HepG2 (cell line): ENCODE data around the gene EIF4E1B. TPM values are rescaled to one million over a fixed set of nuclear protein-coding genes. Genes with fewer than 3 reads are reported as not detected.

Experiments used
- ATAC-seq: fragments of 200-7000 bp; cut with Tn5 transposase; 3 replicates; pipeline ENCODE4 v1.9.1; 2020; ENCODE audit warnings: mild to moderate bottlenecking, moderate library complexity
- BruUV-seq: library from RNA; stranded (reverse); fragments of 400-500 nt; replicated peaks from 2 replicates; lab custom pipeline; 2021; lab: Mats Ljungman, UMichigan
- CTCF ChIA-PET: fragments of 300-600 bp; formaldehyde crosslinking; extraction: SDS; loops from one replicate; lab custom pipeline; 2021; ENCODE audit warnings: low total read pairs, inconsistent platforms, low intra/inter-chr PET ratio; lab: Yijun Ruan, JAX
- POLR2A ChIA-PET: fragments of 350-600 bp; sonication (Branson Sonifier 250); formaldehyde crosslinking; loops from one replicate; lab custom pipeline; 2020; ENCODE audit warnings: antibody characterized with exemption, inconsistent platforms; lab: Yijun Ruan, JAX
- DNase-seq: peaks from one replicate; pipeline ENCODE4 v3.0.0-alpha.2; 2015; ENCODE audit warnings: low spot score
- FAIRE-seq: peaks from 3 replicates; lab custom pipeline; 2011; peaks lifted over from hg19 to GRCh38; lab: Jason Lieb, UNC
- H2AFZ ChIP-seq: one replicate; pipeline ENCODE4 v1.6.1; 2011; ENCODE audit warnings: low read length, inconsistent platforms
- H3K27ac ChIP-seq: fragments of 300-600 bp; 3 replicates; pipeline ENCODE4 v1.8.0; 2011; ENCODE audit warnings: mixed run types, mild to moderate bottlenecking, mixed read lengths, low read length, inconsistent platforms; ENCODE audit not compliant: insufficient read depth; ENCODE audit errors: extremely low read length
- H3K27me3 ChIP-seq, 2 experiments: fragments of 200-600 bp in 1 of 2; 2 replicates in 1 of 2; 3 replicates in 1 of 2; pipeline versions ENCODE4 v1.6.0 to v1.8.0; 2011; ENCODE audit warnings: low read length in 2 of 2, mild to moderate bottlenecking in 2 of 2, moderate library complexity in 2 of 2, inconsistent platforms in 1 of 2; ENCODE audit not compliant: insufficient read depth in 2 of 2, control insufficient read depth in 1 of 2
- H3K36me3 ChIP-seq, 2 experiments: fragments of 200-600 bp in 1 of 2; replicated peaks in 1 of 2; 2 replicates in 1 of 2; 3 replicates in 1 of 2; pipeline versions ENCODE4 v1.5.1 to v1.8.0; 2011; ENCODE audit warnings: low read length in 2 of 2, inconsistent platforms in 1 of 2; ENCODE audit not compliant: insufficient read depth in 2 of 2, control insufficient read depth in 1 of 2
- H3K4me1 ChIP-seq: 2 replicates; pipeline ENCODE4 v1.5.1; 2012; ENCODE audit warnings: low read length, inconsistent platforms; ENCODE audit not compliant: insufficient read depth
- H3K4me2 ChIP-seq: 2 replicates; pipeline ENCODE4 v1.6.0; 2011; ENCODE audit warnings: low read depth, low read length, inconsistent platforms
- H3K4me3 ChIP-seq, 3 experiments: fragments of 200-600 bp in 1 of 3; sonication (generic), shearing (Covaris generic) in 1 of 3; replicated peaks in 1 of 3; 2 replicates each; pipeline ENCODE4 v1.5.1; 2011 to 2016; ENCODE audit warnings: low read length in 3 of 3, inconsistent platforms in 2 of 3, low read depth in 2 of 3, mild to moderate bottlenecking in 2 of 3, control low read depth in 1 of 3, mixed read lengths in 1 of 3; ENCODE audit not compliant: insufficient read depth in 1 of 3
- H3K79me2 ChIP-seq: one replicate; pipeline ENCODE4 v1.6.1; 2011; ENCODE audit warnings: low read length, inconsistent platforms; ENCODE audit not compliant: insufficient read depth
- H3K9ac ChIP-seq: 2 replicates; pipeline ENCODE4 v1.6.0; 2011; ENCODE audit warnings: mild to moderate bottlenecking, low read depth, low read length, inconsistent platforms; ENCODE audit not compliant: insufficient read depth
- H3K9me3 ChIP-seq: 2 replicates; pipeline ENCODE4 v1.5.1; 2012; ENCODE audit warnings: mild to moderate bottlenecking, low read length
- H4K20me1 ChIP-seq: 2 replicates; pipeline ENCODE4 v1.6.0; 2011; ENCODE audit warnings: inconsistent platforms, mild to moderate bottlenecking, low read length, moderate library complexity; ENCODE audit not compliant: insufficient read depth
- CC2D1A ChIP-seq: sonication (generic); formaldehyde crosslinking; IDR thresholded peaks from 2 replicates; pipeline ENCODE4 v1.8.1; 2023; ENCODE audit warnings: mild to moderate bottlenecking, missing genetic modification reagents
- FLYWCH1 ChIP-seq: sonication (generic); formaldehyde crosslinking; IDR thresholded peaks from 2 replicates; pipeline ENCODE4 v1.8.1; 2023; ENCODE audit warnings: mild to moderate bottlenecking, missing genetic modification reagents
- HOXD1 ChIP-seq: sonication (generic); formaldehyde crosslinking; IDR thresholded peaks from 2 replicates; pipeline ENCODE4 v1.5.0; 2020; ENCODE audit warnings: missing genetic modification reagents
- RAD21 ChIP-seq: fragments of 450-650 bp; formaldehyde crosslinking; IDR thresholded peaks from 2 replicates; pipeline ENCODE4 v1.5.0; 2020; ENCODE audit warnings: mild to moderate bottlenecking
- RARG ChIP-seq: sonication (generic); formaldehyde crosslinking; IDR thresholded peaks from 2 replicates; pipeline ENCODE4 v1.4.0; 2020; ENCODE audit warnings: low read depth, mild to moderate bottlenecking, missing genetic modification reagents
- RBM22 ChIP-seq: fragments of 200-400 bp; formaldehyde crosslinking; optimal IDR thresholded peaks from 2 replicates; pipeline ENCODE3; 2017; ENCODE audit warnings: mild to moderate bottlenecking, low read length, moderate library complexity
- SPEN ChIP-seq: sonication (generic); formaldehyde crosslinking; IDR thresholded peaks from 2 replicates; pipeline ENCODE4 v1.5.1; 2020; ENCODE audit warnings: low read depth, mild to moderate bottlenecking, missing genetic modification reagents
- TRIM22 ChIP-seq: fragments of 450-650 bp; IDR thresholded peaks from 2 replicates; pipeline ENCODE4 v1.6.1; 2017
- ZHX2 ChIP-seq, 2 experiments: sonication (generic) in 1 of 2; formaldehyde crosslinking in 1 of 2; IDR thresholded peaks; 2 replicates each; pipeline versions ENCODE4 v1.6.1 to v1.9.0; 2014 to 2022; ENCODE audit warnings: antibody characterized with exemption in 1 of 2, borderline replicate concordance in 1 of 2, inconsistent platforms in 1 of 2, low read depth in 1 of 2, missing genetic modification reagents in 1 of 2
- ZNF230 ChIP-seq: sonication (generic); formaldehyde crosslinking; IDR thresholded peaks from 2 replicates; pipeline ENCODE4 v1.4.0; 2020; ENCODE audit warnings: mild to moderate bottlenecking, missing genetic modification reagents
- ZNF251 ChIP-seq: sonication (generic); formaldehyde crosslinking; IDR thresholded peaks from 2 replicates; pipeline ENCODE4 v1.9.0; 2021; ENCODE audit warnings: mild to moderate bottlenecking, missing genetic modification reagents
- ZNF33B ChIP-seq: sonication (generic); formaldehyde crosslinking; IDR thresholded peaks from 2 replicates; pipeline ENCODE4 v1.5.1; 2020; ENCODE audit warnings: mild to moderate bottlenecking, missing genetic modification reagents
- ZNF652 ChIP-seq: IDR thresholded peaks from 2 replicates; pipeline ENCODE4 v1.6.1; 2016; ENCODE audit warnings: low read depth, borderline replicate concordance
- ZNF724P ChIP-seq: sonication (generic); formaldehyde crosslinking; IDR thresholded peaks from 2 replicates; pipeline ENCODE4 v1.8.0; 2022; ENCODE audit warnings: missing genetic modification reagents, borderline replicate concordance
- WGBS: methylation state at CpG from one replicate; pipeline ENCODE4 v1.1.6; 2017; ENCODE audit warnings: low lambda C conversion rate; 5-methylcytosine and 5-hydroxymethylcytosine counted together
- in situ Hi-C: cut with HindIII; loops from 2 replicates; pipeline ENCODE4 v1.10.0; 2017; ENCODE audit warnings: low pct_unique_long_range_greater_than_20kb; ENCODE audit not compliant: extremely low pct_ligation_motif_present
- intact Hi-C: fragments of 100-400 bp; cut with micrococcal nuclease; formaldehyde crosslinking; loops from one replicate; pipeline ENCODE4 v1.10.0; 2022; ENCODE audit not compliant: unreplicated experiment
- polyA plus RNA-seq, 8 experiments: library from polyadenylated mRNA; depleted of rRNA in 3 of 8; stranded (reverse) in 7 of 8; unstranded in 1 of 8; fragments of >200 nt; fragmentation: Illumina TruSeq in 4 of 8; extraction: Trizol in 4 of 8; gene quantifications; 2 replicates each; pipeline versions ENCODE4 v1.2.1 to v1.2.3, GENCODE V29; 2011 to 2016; ENCODE audit warnings: low read depth in 4 of 8, missing spikeins in 1 of 8, mixed read lengths in 1 of 8; ENCODE audit not compliant: insufficient read depth in 1 of 8
- total RNA-seq, 5 experiments: library from RNA; depleted of rRNA; stranded (reverse); fragments of >200 nt; fragmentation: Illumina TruSeq; extraction: Trizol; gene quantifications; 2 replicates each; pipeline ENCODE4 v1.2.3, GENCODE V29; 2016; ENCODE audit warnings: low read depth in 1 of 5

Gene EIF4E1B
- total and polyA plus RNA-seq, 2 of the 13 experiments (the other 11 are each of a cell fraction or from before 2014, with no cell fraction given), result not detected

DNA sequence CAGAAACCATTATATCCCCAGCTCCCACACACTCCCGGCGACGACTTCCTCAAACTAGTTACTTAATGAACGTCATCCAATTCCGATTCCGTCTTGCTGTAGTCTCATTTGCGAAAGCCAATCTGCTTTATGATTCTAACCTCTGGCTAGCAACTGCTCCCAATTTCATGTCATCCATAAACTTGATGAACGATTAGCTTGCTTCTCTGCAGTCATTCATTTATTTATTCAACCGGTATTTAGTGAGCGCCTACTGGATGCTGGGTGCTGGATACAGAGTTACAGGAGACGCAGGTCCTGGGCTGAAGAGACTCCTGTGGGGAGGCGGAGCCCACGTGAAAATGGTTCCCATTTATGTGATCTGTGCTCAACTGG lies 63.0 kb downstream of the EIF4E1B start:
- H3K27ac ChIP-seq, result no peak overlapping the region
- H3K9ac ChIP-seq, result no peak overlapping the region
- no peak for ATAC-seq
- no peaks in the 10 kb centered on the region for H3K36me3 ChIP-seq
- DNase-seq, result no peak
- WGBS, result 39% methylated on average over 13 of the region's 13 CpGs
- intact Hi-C loops, result no loop called here
- H3K27me3 ChIP-seq, result peaks cover 10 to 65% of the 10 kb centered on the region in 2 experiments
- in situ Hi-C loops, result no loop called here
- ChIA-PET CTCF (no interaction called here), POLR2A (no interaction called here)
- BruUV-seq, result no TSS peak
- H3K9me3 ChIP-seq, result no peaks in the 10 kb centered on the region
- FAIRE-seq, result no peak
- no peaks in the 10 kb centered on the region for H4K20me1 ChIP-seq
- H2AFZ ChIP-seq, result no peak overlapping the region
- H3K4me1 ChIP-seq, result no peaks in the 10 kb centered on the region
- no peaks in the 10 kb centered on the region for H3K79me2 ChIP-seq
- TF ChIP-seq TRIM22, result no peak
- no peak for TF ChIP-seq ZNF724P (CRISPR knock-in tag)
- no peak for TF ChIP-seq SPEN (CRISPR knock-in tag)
- TF ChIP-seq ZNF230 (CRISPR knock-in tag), result no peak
- no peak for TF ChIP-seq RARG (CRISPR knock-in tag)
- TF ChIP-seq RBM22, result no peak
- no peak for TF ChIP-seq ZNF251 (CRISPR knock-in tag)
- TF ChIP-seq RAD21 (CRISPR knock-in tag), result no peak
- no peak for TF ChIP-seq ZNF33B (CRISPR knock-in tag)
- TF ChIP-seq HOXD1 (CRISPR knock-in tag), result no peak
- TF ChIP-seq FLYWCH1, result no peak
- TF ChIP-seq ZNF652 (CRISPR knock-in tag), result no peak
- TF ChIP-seq CC2D1A (CRISPR knock-in tag), result no peak
- TF ChIP-seq ZHX2 (IDR thresholded peaks at IDR 0.05; ENCODE audit: low read depth), result no peak
- TF ChIP-seq ZHX2 (CRISPR knock-in tag; IDR thresholded peaks at IDR 0.05; ENCODE audit: borderline replicate concordance), result no peak
- H3K4me3 ChIP-seq, result no peak overlapping the region
- H3K4me2 ChIP-seq, result no peak overlapping the region
